Uterus (tissue), 2 donors: Measurements from ENCODE around the gene ATP4A.

ENCODE experiments used
- CTCF ChIP-seq, 4 experiments: fragments of 200-600 bp in 2 of 4; fragments of 450-650 bp in 2 of 4; sonication (generic) in 2 of 4; IDR thresholded peaks; one replicate each; pipeline ENCODE4 v1.5.1; 2016 to 2019; ENCODE audit warnings: antibody characterized with exemption in 4 of 4, mild to moderate bottlenecking in 2 of 4, moderate library complexity in 1 of 4
- POLR2A ChIP-seq, 2 donors: fragments of 450-650 bp; IDR thresholded peaks; one replicate each; pipeline ENCODE4 v1.6.1; 2016; ENCODE audit warnings: antibody characterized with exemption in 2 of 2, mild to moderate bottlenecking in 1 of 2, moderate library complexity in 1 of 2

- TF ChIP-seq CTCF (IDR thresholded peaks at IDR 0.05) (no peak), POLR2A (IDR thresholded peaks at IDR 0.05) (no peak)
Observed at GRCh38 chr19:35565016-35565856, 1.8 kb upstream of the ATP4A start.
